IPS-11a (cell line): ENCODE data around the gene HCFC2.
"Not testable (repeated sequence)": the region's sequence is repeated elsewhere in the genome, so short reads cannot be mapped to it uniquely, and the experiment has no call there.

ENCODE experiments used
- H3K4me3 ChIP-seq: one replicate; pipeline ENCODE4 v1.5.1; 2013; ENCODE audit warnings: low read depth, low read length, control low read depth

HCFC2 gene

DNA sequence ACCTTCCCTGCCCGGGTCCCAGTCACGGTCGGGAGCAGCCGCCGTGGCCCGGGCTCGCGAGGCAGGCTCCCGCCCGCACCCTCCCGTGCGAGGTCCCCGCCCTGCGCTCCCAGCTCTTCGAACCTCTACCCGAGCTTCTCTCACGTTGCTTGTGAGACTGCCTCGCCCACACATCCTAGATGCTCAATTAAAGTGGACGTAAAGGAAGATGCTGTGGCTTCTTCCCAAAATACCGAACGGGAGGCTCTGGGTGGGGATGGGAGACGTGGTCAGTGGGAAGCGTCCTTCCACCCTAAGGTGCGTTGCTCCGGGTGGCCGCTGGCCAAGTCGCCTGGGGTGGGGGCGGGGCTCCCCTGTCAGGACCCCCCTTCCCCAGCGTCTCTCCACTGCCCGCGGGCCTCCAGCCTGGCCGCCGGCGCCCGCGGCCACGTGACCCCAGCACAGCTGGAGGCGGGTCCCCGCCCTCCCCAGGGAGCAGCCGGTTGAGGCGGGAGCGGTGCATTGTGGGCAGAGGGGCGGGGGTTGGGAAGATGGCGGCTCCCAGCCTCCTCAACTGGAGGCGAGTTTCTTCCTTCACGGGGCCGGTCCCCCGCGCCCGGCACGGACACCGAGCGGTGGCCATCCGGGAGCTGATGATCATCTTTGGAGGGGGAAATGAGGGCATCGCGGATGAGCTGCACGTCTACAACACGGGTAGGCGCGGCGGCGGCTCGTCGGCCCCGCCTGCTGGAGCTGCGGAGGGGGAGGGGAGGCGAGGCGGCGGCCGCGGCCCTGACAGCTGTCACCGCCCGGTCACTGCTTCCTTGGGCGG is at the start of gene HCFC2:
Gene HCFC2 (plus strand): TSS at position 501 of the 811 bp plus-strand sequence. CDS start 30 bp downstream, at position 531.
- peak within 1 kb of the TSS; percentile 73 for H3K4me3 ChIP-seq

DNA sequence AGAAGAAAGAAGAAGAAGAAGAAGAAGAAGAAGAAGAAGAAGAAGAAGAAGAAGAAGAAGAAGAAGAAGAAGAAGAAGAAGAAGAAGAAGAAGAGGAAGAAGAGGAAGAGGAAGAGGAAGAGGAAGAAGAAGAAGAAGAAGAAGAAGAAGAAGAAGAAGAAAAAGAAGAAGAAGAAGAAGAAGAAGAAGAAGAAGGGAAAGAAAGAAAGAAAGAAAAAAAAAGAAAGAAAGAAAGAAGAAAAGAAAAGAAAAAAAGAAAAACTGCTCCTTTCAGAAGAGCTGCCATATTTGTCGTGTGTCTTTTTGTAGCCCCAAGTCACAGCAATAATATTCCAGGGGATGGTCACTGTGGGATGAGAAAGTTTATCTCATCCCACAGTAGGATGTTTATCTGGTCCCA is 42.5 kb upstream of the HCFC2 start:
- not testable (repeated sequence) for H3K4me3 ChIP-seq

DNA sequence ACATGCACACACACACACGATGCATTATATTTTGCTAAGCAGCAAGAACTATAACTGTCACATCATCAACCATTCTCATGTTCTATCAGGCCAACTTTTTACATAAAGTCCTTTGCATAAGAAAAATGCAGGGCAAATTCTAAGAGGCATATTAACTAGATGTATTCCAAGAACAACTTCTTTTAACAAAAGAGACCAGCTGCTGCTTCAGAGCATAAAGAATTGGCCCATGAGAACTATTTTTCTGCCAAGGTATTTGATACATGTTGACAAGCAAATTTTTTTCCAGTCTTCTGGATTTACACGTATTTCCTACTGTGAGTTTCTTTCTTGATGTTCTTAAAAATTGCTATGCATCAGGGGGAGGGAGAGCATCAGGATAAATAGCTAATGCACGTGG is 41.5 kb upstream of the HCFC2 start:
- no peak overlapping the region for H3K4me3 ChIP-seq

DNA sequence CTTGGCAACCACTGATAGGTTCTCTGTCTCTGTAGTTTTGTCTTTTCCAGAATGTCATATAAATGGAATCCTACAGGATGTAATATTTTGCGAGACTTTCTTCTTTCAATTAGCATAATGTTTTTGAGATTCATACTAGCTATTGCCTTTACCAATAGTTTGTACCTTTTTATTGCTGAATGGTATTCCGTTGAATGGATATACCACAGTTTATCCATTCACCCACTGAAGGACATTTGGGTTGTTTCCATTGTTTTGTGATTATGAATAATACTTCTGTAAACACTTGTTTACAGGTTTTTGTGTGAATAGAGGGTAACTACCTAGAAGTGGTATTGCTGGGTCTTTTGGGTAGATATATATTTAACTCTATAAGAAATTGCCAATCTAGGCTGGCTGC is 40.6 kb upstream of the HCFC2 start:
- no peak overlapping the region for H3K4me3 ChIP-seq

DNA sequence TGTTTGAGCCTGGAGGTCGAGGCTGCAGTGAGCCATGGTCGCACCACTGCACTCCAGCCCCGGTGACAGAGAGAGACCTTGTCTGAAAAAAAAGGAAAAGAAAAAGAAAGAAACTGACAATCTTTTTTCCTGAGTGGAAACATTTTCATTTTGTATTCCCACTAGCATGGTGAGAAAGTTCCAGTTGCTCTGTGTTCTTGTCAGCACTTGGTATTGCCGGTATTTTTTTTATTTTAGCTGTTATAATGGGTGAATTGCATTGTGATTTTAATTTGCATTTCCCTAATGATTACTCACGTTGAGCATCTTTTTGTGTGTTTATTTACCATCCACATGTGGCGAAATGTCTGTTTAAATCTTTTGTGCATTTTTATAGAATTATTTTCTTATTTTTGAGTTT is 40.0 kb upstream of the HCFC2 start:
- no peak overlapping the region for H3K4me3 ChIP-seq

DNA sequence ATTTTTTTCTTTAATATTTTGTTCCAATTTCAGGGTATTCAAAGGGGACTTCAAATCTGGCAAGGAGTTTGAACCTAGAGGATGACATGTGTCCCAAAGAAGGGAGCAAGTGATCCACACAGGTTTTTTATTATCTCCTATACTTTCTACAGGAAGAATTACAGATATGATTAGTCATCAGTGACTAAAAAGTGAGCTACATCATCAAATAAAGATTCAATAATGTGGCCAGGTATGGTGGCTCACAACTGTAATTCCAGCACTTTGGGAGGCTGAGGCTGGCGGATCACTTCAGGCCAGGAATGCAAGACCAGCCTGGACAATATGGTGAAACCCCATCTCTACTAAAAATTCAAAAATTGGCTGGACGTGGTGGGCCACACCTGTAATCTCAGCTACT is 38.6 kb upstream of the HCFC2 start:
- no peak overlapping the region for H3K4me3 ChIP-seq

DNA sequence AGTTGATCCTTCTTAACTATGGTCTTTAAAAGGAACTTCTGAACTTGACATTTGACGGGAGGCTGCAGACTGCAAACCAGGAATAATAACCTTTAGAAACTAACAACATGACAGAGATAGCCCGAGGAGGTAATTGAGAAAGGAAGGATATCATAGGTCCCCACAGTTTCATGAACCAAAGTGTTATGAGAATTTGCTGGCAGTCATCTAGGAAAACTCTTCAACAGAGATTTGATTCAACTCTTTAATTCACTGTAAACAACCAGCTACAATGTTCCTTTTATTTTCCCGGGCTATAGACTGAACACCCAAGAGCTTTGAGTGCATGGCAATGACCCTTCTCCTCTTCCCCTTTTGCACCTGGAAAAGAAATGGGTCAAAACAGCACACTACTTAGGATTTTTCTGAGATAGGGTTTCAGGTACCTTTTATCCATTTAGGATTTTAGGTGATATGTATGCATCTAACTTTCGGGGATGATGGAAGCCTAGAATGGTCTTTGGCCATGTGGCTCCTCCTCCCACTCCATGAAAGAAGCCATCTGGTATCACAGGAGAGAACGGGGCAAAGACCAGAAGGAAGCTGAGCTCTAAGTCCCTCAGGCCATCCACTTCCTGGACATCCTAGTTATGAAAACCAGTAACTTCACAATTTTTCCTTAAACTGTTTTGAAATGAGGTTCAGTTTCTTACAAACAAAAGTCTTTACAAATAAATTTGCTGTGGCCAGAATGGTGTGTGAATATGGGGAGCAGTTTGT is 37.3 kb upstream of the HCFC2 start:
- H3K4me3 ChIP-seq = no peak overlapping the region

DNA sequence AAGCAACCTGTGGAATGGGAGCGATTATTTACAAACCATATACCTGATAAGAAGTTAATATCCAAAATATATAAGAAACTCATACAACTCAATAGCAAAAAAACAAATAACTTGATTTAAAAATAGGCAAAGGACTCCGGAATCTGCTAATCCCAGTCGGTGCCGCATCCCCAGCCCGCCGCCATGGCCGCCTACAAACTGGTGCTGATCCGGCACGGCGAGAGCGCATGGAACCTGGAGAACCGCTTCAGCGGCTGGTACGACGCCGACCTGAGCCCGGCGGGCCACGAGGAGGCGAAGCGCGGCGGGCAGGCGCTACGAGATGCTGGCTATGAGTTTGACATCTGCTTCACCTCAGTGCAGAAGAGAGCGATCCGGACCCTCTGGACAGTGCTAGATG is 33.7 kb upstream of the HCFC2 start:
- H3K4me3 ChIP-seq = not testable (repeated sequence)

DNA sequence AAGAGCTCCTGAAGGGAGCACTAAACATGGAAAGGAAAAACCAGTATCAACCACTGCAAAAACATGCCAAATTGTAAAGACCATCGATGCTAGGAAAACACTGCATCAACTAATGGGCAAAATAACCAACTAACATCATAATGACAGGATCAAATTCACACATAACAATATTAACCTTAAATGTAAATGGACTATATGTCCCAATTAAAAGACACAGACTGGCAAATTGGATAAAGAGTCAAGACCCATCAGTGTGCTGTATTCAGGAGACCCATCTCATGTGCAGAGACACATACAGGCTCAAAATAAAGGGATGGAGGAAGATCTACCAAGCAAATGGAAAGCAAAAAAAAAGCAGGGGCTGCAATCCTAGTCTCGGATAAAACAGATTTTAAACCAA is 28.2 kb upstream of the HCFC2 start:
- not testable (repeated sequence) for H3K4me3 ChIP-seq

DNA sequence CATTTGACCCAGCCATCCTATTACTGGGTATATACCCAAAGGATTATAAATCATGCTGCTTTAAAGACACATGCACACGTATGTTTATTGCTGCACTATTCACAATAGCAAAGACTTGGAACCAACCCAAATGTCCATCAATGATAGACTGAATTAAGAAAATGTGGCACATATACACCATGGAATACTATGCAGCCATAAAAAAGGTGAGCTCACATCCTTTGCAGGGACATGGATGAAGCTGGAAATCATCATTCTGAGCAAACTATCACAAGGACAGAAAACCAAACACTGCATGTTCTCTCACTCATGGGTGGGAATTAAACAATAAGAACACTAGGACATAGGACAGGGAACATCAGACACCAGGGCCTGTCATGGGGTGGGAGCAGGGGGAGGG is 24.6 kb upstream of the HCFC2 start:
- H3K4me3 ChIP-seq = not testable (repeated sequence)

DNA sequence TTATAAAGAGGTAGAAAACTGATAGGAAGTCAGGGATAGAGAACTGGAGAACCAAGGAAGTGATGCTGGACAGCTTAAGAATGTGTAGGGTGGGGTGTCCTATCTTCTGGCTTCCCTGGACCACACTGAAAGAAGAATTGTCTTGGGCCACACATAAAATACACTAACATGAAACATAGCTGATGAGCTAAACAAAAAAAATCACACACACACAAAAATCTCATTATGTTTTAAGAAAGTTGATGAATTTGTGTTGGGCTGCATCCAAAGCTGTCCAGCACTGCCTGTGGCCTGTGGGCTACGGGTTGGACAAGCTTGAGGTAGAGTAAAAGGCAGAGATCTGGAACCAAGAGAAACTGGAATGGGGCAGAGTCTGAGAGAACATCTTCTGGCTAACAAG is 21.8 kb upstream of the HCFC2 start:
- H3K4me3 ChIP-seq = no peak overlapping the region

DNA sequence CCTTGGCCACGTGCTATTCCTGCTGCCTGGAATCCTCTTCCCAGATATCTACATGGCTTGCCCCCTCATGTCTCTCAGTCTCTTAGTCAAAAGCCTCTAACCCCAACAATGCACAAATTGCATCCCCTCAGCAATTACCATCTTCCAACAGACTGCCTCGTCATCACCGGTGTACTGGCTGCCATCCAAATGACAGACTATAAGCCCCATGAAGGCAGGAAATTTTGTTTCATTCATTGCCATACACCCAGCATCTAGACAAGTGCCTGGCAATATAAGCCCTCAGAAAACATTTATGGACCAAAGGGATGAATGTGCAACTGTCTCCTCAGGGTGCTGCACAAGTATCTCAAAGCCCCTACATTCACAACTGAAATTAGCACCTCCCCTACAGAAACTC is 20.2 kb upstream of the HCFC2 start:
- H3K4me3 ChIP-seq = no peak overlapping the region

DNA sequence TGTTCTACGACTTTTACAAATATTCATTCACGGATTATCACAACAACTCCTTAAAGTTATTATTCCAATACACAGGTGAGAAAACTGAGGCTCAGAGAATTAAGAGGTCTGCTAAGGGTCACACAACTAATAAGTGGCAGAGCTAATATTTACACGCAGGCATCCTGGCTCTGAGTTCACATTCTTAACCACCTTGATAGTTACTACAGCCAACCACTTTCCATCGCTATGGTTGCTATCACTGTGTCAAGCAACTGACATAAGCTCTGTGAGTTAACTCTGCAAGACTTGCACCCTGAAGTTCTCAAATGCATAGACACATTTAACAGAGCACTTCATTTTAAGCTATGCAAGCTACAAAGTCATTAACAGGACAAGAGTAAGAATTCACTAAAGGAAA is 18.0 kb upstream of the HCFC2 start:
- H3K4me3 ChIP-seq = no peak overlapping the region

DNA sequence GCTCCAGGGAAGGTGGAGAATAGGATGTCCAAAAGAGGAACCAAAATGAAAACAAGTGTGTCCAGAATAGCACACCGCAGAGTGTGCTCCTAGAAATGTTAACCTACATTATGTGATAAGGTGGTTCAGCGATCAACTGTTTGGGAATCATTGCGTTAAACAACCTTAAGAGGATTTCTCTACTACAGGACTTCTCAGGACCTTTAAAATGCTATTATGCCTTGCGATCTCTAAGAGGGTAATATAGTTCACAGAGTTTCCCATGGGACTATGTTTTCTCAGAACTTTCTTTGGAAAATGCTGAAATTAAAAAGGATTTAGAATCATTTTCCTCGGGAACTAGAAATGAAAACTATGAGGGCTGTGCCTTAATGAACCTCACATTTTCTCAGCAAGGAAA is 16.2 kb upstream of the HCFC2 start:
- no peak overlapping the region for H3K4me3 ChIP-seq

DNA sequence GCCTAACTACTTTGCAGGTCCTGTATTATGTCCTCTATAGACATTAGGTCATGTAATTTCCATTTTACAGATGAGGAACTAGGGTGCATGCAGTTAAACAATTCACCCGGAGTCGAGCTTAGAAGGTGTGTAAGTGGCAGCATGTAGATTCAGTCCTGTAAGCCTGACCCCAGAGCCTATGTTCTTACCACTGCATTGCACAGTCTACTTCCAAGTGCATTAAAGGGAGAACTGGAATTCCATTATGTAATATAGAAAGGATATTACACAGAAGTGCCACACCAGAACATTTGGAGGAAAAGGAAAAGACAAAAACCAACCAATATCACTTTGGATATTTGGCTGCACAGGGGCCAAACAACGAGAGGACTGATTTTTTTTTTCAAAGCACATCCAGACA is 15.5 kb upstream of the HCFC2 start:
- no peak overlapping the region for H3K4me3 ChIP-seq

DNA sequence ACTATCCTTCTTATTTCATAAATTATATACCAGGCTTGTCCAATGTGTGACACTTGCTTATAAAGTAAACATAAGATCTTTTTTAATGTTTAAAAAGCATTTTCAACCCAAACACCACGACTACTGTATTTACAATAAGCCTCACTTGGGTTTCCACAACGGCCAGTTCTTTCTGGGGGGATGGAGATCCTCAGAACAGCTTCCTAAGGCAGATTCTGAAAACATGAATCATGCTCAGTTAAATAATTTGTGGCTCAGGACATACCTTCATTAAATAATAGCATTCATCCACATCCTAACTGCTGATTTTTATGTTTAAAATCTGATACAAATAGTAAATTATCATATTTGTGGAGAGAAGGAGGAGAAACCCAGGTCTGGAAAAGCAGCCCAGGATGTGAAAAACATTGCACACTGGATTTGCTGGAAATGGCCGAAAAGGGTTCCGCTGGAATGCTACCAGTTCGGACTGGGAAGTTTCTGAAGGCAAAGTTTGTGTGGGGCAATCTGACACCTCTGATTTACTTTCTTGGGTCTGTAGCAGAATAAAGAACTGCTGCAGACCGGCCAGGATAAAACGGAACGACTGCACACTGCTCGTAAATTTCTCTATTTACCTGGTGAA is 14.9 kb upstream of the HCFC2 start:
- peak overlapping the region; percentile 45 for H3K4me3 ChIP-seq

DNA sequence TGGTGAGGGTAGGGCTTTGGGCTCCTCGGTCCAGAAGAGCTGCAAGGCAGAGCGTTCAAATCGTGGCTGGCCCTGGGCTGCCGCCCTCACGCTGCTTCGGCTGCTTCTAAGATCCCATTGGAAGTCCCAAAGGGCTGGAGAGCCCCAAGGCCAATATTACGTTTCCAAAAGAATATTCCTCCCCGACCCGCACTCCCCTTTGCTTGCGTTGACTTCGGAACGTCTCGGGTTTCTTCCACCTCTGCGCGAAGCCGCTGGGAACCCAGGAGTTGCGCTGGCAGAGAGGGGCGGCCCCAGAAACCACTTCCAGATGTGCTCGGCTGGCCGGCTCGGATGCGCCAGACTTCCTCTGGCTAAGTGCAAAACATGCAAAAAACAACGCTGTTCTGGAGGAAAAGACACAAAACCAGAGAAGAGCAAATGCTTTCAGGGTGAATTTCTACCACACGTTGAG is 14.4 kb upstream of the HCFC2 start, which contains the start of gene GLT8D2:
Gene GLT8D2 (minus strand): TSS at position 285 of the 454 bp plus-strand sequence. CDS start 30,539 bp downstream, outside the sequence.
- peak within 1 kb of the TSS; percentile 45 for H3K4me3 ChIP-seq

DNA sequence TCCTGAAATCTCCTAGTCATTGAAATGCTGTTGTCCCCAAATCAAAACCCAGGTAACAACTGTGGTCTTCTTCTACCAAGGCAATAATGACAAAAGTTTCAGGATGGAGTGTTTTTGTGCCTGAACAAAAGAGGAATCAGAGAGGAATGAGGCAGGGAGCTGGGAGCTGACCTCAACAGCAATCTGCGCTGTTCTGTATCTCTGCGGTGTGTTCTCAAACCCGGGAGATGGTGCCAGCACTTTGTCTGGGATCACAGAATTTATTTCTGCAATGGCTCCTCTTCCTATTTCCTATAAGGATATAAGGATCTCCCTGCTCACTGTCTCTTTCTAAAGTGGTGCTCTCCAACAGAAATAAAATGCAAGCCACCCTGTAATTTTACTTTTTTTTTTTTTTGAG is 13.9 kb upstream of the HCFC2 start:
- no peak overlapping the region for H3K4me3 ChIP-seq

DNA sequence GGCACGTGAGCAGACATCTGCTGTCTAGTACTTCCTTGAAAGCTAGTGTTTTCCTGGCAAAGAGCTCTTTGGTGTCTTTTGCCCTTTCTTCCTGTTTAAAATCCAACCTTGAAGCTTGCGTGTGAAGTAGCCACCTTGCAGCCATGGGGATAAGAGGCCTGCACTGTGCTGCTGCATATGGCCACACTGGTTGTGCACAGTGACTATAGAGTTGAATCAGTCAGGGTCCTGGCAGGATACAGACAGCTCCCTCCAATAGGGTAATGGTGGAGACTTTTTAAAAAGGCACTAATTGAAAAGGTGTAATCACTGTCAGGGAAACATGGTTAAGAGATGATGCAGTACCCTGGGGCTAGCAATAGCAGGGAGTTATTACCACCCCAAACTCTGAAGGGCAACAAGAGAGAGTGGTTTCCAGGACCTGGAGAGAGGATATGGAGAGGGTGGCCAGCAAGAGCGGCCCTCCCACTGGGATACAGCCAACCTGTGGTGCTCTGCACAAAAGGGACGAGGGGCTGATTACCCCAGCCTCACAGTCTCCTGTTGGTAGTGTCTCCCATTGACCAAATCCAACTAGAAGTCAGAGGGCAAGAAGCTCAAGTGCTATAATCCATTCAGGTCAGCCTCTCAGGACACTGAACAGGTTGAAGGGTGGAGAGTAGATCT is 9.5 kb upstream of the HCFC2 start:
- H3K4me3 ChIP-seq = no peak overlapping the region

DNA sequence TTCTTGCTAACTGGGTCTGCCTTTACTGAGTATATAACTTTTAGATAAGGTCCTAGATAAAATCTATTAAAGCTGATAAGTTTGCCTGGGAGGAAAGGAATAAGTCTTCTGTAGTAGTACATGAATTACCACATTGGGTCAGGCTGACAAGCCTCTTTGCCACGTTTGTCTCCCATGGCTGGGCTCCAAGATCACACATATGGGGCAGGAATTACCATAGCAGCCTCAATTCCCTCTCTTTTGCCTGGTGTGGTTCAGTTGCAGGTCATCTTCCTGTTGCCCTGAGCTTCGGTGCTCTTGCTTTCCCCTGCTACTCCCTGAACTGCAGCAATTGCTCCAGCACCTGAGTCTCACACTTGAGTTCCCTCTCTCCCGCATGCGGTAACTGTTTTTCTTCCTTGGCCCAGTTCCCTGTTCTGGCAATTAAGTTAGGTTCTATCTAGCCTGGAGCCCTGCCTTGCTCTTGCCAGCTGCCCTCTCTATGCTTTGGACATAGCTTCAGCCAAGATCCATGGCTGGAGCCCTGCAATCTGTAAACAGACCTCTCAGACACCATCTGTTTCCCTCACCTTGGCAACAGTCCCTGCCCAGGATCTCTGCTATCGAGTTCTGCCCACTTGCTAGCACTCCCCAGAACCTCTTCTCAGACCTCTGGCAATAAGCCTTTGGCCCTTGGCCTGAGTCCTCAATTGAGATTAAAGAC is 8.5 kb upstream of the HCFC2 start:
- H3K4me3 ChIP-seq = no peak overlapping the region
